HG03378 (cell line): ENCODE results near the gene PLXNB1.
"Not testable (repeated sequence)": the region's sequence is repeated elsewhere in the genome, so short reads cannot be mapped to it uniquely, and the experiment has no call there.

Experiments used
- ATAC-seq: cut with Tn5 transposase; IDR thresholded peaks from one replicate; pipeline ENCODE4 v1.9.1; 2021; ENCODE audit warnings: mild to moderate bottlenecking, moderate library complexity; ENCODE audit not compliant: unreplicated experiment

Gene PLXNB1

GRCh38 chr3:48464713-48465221 lies 34.9 kb upstream of the PLXNB1 start:
- ATAC-seq, result no peak

GRCh38 chr3:48463703-48464102 lies 33.8 kb upstream of the PLXNB1 start:
- ATAC-seq, result no peak

- ATAC-seq, result not testable (repeated sequence)
Measured at GRCh38 chr3:48461767-48462166, 31.9 kb upstream of the PLXNB1 start.

- no peak for ATAC-seq
Measured at GRCh38 chr3:48460517-48460902, 30.6 kb upstream of the PLXNB1 start.

- ATAC-seq, result no peak
Measured at GRCh38 chr3:48459773-48460516, 30.1 kb upstream of the PLXNB1 start.

GRCh38 chr3:48459331-48459730 lies 29.4 kb upstream of the PLXNB1 start:
- no peak for ATAC-seq

GRCh38 chr3:48456456-48456855 lies 26.6 kb upstream of the PLXNB1 start:
- no peak for ATAC-seq

GRCh38 chr3:48451270-48451669 lies 21.4 kb upstream of the PLXNB1 start:
- ATAC-seq, result no peak

GRCh38 chr3:48446425-48447193 lies 16.7 kb upstream of the PLXNB1 start, which contains the start of gene ATRIP:
Gene ATRIP, plus strand, starts transcription at chr3:48446737. Its CDS starts 109 bp downstream, at chr3:48446846.
- ATAC-seq, result peak; percentile 67

GRCh38 chr3:48446043-48446424 lies 16.1 kb upstream of the PLXNB1 start:
- ATAC-seq, result peak; percentile 12

GRCh38 chr3:48445277-48445882 lies 15.5 kb upstream of the PLXNB1 start:
- ATAC-seq, result no peak

GRCh38 chr3:48441940-48442339 lies 12.1 kb upstream of the PLXNB1 start:
- ATAC-seq, result no peak

GRCh38 chr3:48440590-48440958 lies 10.7 kb upstream of the PLXNB1 start:
- no peak for ATAC-seq

GRCh38 chr3:48439820-48440589 lies 10.1 kb upstream of the PLXNB1 start, which contains the start of the genes CCDC51 and TMA7:
Gene CCDC51, minus strand, starts transcription at chr3:48440119. Its CDS starts 4,991 bp downstream, at chr3:48435128.
Gene TMA7, plus strand, starts transcription at chr3:48440257. Its CDS starts 40 bp downstream, at chr3:48440297.
- peak; percentile 89 for ATAC-seq

GRCh38 chr3:48437812-48438211 lies 7.9 kb upstream of the PLXNB1 start:
- no peak for ATAC-seq

GRCh38 chr3:48436855-48437254 lies 7.0 kb upstream of the PLXNB1 start:
- ATAC-seq, result no peak

GRCh38 chr3:48436477-48436787 lies 6.5 kb upstream of the PLXNB1 start:
- ATAC-seq, result no peak

- no peak for ATAC-seq
Measured at GRCh38 chr3:48435774-48436476, 6.0 kb upstream of the PLXNB1 start.

GRCh38 chr3:48435223-48435595 lies 5.3 kb upstream of the PLXNB1 start:
- ATAC-seq, result no peak

- ATAC-seq, result no peak
Measured at GRCh38 chr3:48434591-48435222, 4.8 kb upstream of the PLXNB1 start.
